ENCODE results near the gene GPR161. TPM values are rescaled to one million over a fixed set of nuclear protein-coding genes. Genes with fewer than 3 reads are reported as not detected.

The GPR161 gene
- total RNA-seq, 1 experiment from 2014 or later = 6.0 TPM

DNA sequence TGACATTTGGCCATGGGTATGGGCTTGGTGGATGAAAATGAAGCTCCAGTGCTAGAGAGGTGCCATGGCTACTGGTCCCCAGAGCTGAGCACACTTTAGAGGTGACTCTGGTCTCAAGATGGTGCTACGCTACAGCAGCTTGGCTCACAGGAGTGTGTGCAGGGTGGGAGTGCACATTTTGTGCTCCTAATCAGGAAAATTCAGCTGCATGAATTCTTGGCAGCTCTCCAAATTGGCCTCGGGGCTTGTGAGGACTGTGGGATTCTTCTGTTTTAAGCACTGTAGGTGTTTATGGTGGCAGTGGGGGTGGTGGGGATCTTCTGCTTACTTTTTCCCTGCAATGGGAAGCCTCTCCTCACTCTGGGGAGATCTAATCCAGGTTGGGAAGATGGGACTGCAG is 24.7 kb upstream of the GPR161 start:
- ChIA-PET POLR2A (ENCODE audit: unreplicated experiment) (interaction anchor here (0.9 kb wide), 1 partner anchor 143 kb away, joined by 8 read pairs; no protein-coding TSS in a partner anchor), CTCF (interaction anchor here (0.6 kb wide), 1 partner anchor 97 kb away, joined by 8 read pairs; no protein-coding TSS in a partner anchor)
- Histone ChIP-seq H3F3A (ENCODE audit: insufficient read depth, low read depth) (no peaks in the 10 kb centered on the region), H2AFZ (no peak overlapping the region), H3K27ac (no peak overlapping the region), H3K4me2 (no peak overlapping the region), H3K9me3 (ENCODE audit: insufficient read depth, low read depth) (peaks cover 7% of the 10 kb centered on the region; the same call in 1 of the 2 replicates), H3K36me3 (ENCODE audit: low read depth) (no peaks in the 10 kb centered on the region), H3K4me3 (no peak overlapping the region), H3K79me2 (ENCODE audit: low read depth) (no peaks in the 10 kb centered on the region), H3K27me3 (ENCODE audit: insufficient read depth, low read depth) (no peaks in the 10 kb centered on the region), H3K4me1 (replicated peaks; ENCODE audit: insufficient read depth) (no peaks in the 10 kb centered on the region), H3K9me2 (ENCODE audit: insufficient read depth) (no peaks in the 10 kb centered on the region), H4K20me1 (ENCODE audit: insufficient read depth) (no peaks in the 10 kb centered on the region)
- intact Hi-C loops (cut with micrococcal nuclease; ENCODE audit: unreplicated experiment) = no loop called here
- no TSS peak for BruUV-seq (replicated peaks)
- DNase-seq = no peak
- TF ChIP-seq CTCF (conservative IDR thresholded peaks at IDR 0.05) (no peak), EZH2 (IDR thresholded peaks at IDR 0.05; ENCODE audit: low read depth) (no peak)

GRCh38 chr1:168159979-168160378 is 23.2 kb upstream of the GPR161 start:
- CTCF ChIA-PET = no interaction called here
- intact Hi-C loops (cut with micrococcal nuclease; ENCODE audit: unreplicated experiment) = no loop called here
- H3K79me2 ChIP-seq (ENCODE audit: low read depth) = no peaks in the 10 kb centered on the region
- no peak overlapping the region for H3K4me2 ChIP-seq
- peaks cover 7% of the 10 kb centered on the region; the same call in 1 of the 2 replicates for H3K9me3 ChIP-seq (ENCODE audit: insufficient read depth, low read depth)
- H3K27me3 ChIP-seq (ENCODE audit: insufficient read depth, low read depth) = no peaks in the 10 kb centered on the region
- no peaks in the 10 kb centered on the region for H3K4me1 ChIP-seq (replicated peaks; ENCODE audit: insufficient read depth)
- TF ChIP-seq CTCF (conservative IDR thresholded peaks at IDR 0.05) (no peak), EZH2 (IDR thresholded peaks at IDR 0.05; ENCODE audit: low read depth) (no peak)
- DNase-seq = no peak
- H3K9me2 ChIP-seq (ENCODE audit: insufficient read depth) = no peaks in the 10 kb centered on the region
- H3K27ac ChIP-seq = no peak overlapping the region
- H3K4me3 ChIP-seq = no peak overlapping the region
- no peaks in the 10 kb centered on the region for H3K36me3 ChIP-seq (ENCODE audit: low read depth)
- H2AFZ ChIP-seq = no peak overlapping the region
- no peaks in the 10 kb centered on the region for H3F3A ChIP-seq (ENCODE audit: insufficient read depth, low read depth)
- no peaks in the 10 kb centered on the region for H4K20me1 ChIP-seq (ENCODE audit: insufficient read depth)
- BruUV-seq (replicated peaks) = no TSS peak
- POLR2A ChIA-PET (ENCODE audit: unreplicated experiment) = no interaction called here

GRCh38 chr1:168159251-168159650 is 22.5 kb upstream of the GPR161 start:
- intact Hi-C loops (cut with micrococcal nuclease; ENCODE audit: unreplicated experiment) = no loop called here
- Histone ChIP-seq H3K9me2 (ENCODE audit: insufficient read depth) (no peaks in the 10 kb centered on the region), H3K4me2 (no peak overlapping the region), H3K36me3 (ENCODE audit: low read depth) (no peaks in the 10 kb centered on the region), H3K4me1 (replicated peaks; ENCODE audit: insufficient read depth) (no peaks in the 10 kb centered on the region), H4K20me1 (ENCODE audit: insufficient read depth) (no peaks in the 10 kb centered on the region), H3K27me3 (ENCODE audit: insufficient read depth, low read depth) (no peaks in the 10 kb centered on the region), H3K79me2 (ENCODE audit: low read depth) (no peaks in the 10 kb centered on the region), H3K9me3 (ENCODE audit: insufficient read depth, low read depth) (peaks cover 7% of the 10 kb centered on the region; the same call in 1 of the 2 replicates), H3F3A (ENCODE audit: insufficient read depth, low read depth) (no peaks in the 10 kb centered on the region), H3K4me3 (no peak overlapping the region), H3K27ac (no peak overlapping the region), H2AFZ (no peak overlapping the region)
- DNase-seq = no peak
- TF ChIP-seq CTCF (conservative IDR thresholded peaks at IDR 0.05) (no peak), EZH2 (IDR thresholded peaks at IDR 0.05; ENCODE audit: low read depth) (no peak)
- BruUV-seq (replicated peaks) = no TSS peak
- CTCF ChIA-PET = no interaction called here
- POLR2A ChIA-PET (ENCODE audit: unreplicated experiment) = no interaction called here

Measured in PC-9 (cell line).